ENCODE results near the gene RNF220.

DNA sequence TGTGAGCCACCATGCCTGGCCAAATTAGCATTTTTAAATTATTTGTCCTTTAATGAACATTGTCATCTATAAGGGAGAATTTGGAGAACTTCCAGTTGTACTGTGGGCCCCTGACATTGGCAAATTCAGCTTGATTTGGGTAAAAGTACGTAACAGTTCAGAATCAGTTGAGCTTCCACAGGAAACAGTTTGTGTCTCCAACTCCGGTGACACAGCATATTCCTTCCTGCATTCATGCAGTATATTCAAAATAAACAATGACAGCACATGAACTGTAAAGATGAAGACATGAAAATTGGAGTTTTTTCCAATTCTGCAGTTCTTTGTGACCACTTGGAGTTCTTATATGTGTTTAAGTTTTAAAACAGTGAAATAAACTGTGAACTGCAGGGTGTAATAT is 28.2 kb downstream of the RNF220 start:
- TF ChIP-seq CTCF (IDR thresholded peaks at IDR 0.05) (no peak), POLR2A (IDR thresholded peaks at IDR 0.05) (no peak)

Data from body of pancreas (tissue), 4 donors.